ENCODE measurements around the gene ZNF579.

DNA sequence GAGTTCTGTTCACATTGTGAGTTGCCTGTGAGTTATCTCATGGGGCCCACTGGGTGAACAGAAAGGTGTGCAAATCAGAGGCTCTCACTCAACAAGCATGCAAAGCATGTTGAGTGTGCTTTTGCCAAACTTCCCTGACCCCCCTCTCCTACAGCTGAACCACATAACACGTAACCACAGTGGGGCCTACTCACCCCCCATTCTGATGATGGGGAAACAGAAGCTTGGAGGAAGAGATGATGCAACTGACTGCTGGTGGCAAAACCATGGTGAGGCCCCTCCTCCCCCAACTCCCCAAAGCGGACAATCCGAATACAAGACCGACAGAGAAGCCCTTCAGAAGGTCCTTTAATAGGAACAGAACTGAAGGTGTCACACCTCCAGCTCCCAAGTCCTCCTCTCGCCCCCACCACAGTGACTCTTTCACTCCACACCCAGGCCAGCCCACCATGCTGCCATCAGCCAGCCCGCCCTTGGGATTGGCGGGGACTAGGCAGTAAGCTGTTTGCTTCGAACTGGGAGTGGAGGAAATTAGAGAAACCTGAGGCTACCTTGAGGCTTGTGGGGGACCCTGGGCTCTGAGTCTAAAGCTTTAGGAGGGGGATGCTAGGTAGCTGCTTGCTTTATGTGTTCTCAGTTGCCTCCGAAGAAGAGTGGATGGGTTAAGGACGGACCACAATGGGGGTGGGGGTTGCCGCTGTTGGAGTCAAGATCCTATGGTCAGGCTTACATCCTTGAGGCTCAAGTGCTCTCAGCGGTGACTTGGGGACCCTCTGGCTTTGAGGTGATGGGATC is 40.0 kb upstream of the ZNF579 start:
- TF ChIP-seq, protein P1, sequence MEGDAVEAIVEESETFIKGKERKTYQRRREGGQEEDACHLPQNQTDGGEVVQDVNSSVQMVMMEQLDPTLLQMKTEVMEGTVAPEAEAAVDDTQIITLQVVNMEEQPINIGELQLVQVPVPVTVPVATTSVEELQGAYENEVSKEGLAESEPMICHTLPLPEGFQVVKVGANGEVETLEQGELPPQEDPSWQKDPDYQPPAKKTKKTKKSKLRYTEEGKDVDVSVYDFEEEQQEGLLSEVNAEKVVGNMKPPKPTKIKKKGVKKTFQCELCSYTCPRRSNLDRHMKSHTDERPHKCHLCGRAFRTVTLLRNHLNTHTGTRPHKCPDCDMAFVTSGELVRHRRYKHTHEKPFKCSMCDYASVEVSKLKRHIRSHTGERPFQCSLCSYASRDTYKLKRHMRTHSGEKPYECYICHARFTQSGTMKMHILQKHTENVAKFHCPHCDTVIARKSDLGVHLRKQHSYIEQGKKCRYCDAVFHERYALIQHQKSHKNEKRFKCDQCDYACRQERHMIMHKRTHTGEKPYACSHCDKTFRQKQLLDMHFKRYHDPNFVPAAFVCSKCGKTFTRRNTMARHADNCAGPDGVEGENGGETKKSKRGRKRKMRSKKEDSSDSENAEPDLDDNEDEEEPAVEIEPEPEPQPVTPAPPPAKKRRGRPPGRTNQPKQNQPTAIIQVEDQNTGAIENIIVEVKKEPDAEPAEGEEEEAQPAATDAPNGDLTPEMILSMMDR (IDR thresholded peaks at IDR 0.05) = no peak
- TF ChIP-seq EZH2 (IDR thresholded peaks at IDR 0.05) = no peak
- TF ChIP-seq EZH2phosphoT487 (IDR thresholded peaks at IDR 0.05) = no peak

Data from neural progenitor cell (in vitro differentiated cells).